ENCODE data around the gene CCL11.
"Not testable (repeated sequence)": the region's sequence is repeated elsewhere in the genome, so short reads cannot be mapped to it uniquely, and the experiment has no call there.

The CCL11 gene

GRCh38 chr17:34321964-34322363 is 36.4 kb downstream of the CCL11 start:
- no peaks in the 10 kb centered on the region for H4K20me1 ChIP-seq (ENCODE audit: insufficient read depth, low read length)
- H3K4me3 ChIP-seq (ENCODE audit: low read length) = no peak overlapping the region
- no peaks in the 10 kb centered on the region for H3K9me3 ChIP-seq (replicated peaks; ENCODE audit: insufficient read depth, low read length)
- H3K9ac ChIP-seq (ENCODE audit: low read length) = no peak overlapping the region
- no peaks in the 10 kb centered on the region for H3K9me2 ChIP-seq (replicated peaks; ENCODE audit: insufficient read depth, low read length)
- H3K4me1 ChIP-seq (ENCODE audit: low read length) = no peaks in the 10 kb centered on the region
- no peak overlapping the region for H2AFZ ChIP-seq (ENCODE audit: low read length)
- no peak overlapping the region for H3K4me2 ChIP-seq (ENCODE audit: low read depth, low read length)
- H3F3A ChIP-seq (ENCODE audit: insufficient read depth, low read length) = no peaks in the 10 kb centered on the region
- H3K27ac ChIP-seq (ENCODE audit: low read length) = no peak overlapping the region
- H3K79me2 ChIP-seq (ENCODE audit: low read length) = no peaks in the 10 kb centered on the region
- H3K27me3 ChIP-seq (replicated peaks; ENCODE audit: insufficient read depth, low read length) = no peaks in the 10 kb centered on the region
- TF ChIP-seq EZH2 (optimal IDR thresholded peaks at IDR 0.05; ENCODE audit: low read depth, low read length) = no peak
- TF ChIP-seq EZH2phosphoT487 (IDR thresholded peaks at IDR 0.05; ENCODE audit: low read length) = no peak
- TF ChIP-seq CTCF (IDR thresholded peaks at IDR 0.05; ENCODE audit: low read length) = no peak
- no peak for DNase-seq
- H3K36me3 ChIP-seq (replicated peaks; ENCODE audit: insufficient read depth, low read length) = no peaks in the 10 kb centered on the region

- not testable (repeated sequence) for H3K9me2 ChIP-seq (replicated peaks; ENCODE audit: insufficient read depth, low read length); H3K4me2 ChIP-seq (ENCODE audit: low read depth, low read length); H3K9ac ChIP-seq (ENCODE audit: low read length); DNase-seq; H3F3A ChIP-seq (ENCODE audit: insufficient read depth, low read length); H3K27me3 ChIP-seq (replicated peaks; ENCODE audit: insufficient read depth, low read length); H3K27ac ChIP-seq (ENCODE audit: low read length); H3K9me3 ChIP-seq (replicated peaks; ENCODE audit: insufficient read depth, low read length); H3K4me3 ChIP-seq (ENCODE audit: low read length); H3K36me3 ChIP-seq (replicated peaks; ENCODE audit: insufficient read depth, low read length); H3K4me1 ChIP-seq (ENCODE audit: low read length); H3K79me2 ChIP-seq (ENCODE audit: low read length); H4K20me1 ChIP-seq (ENCODE audit: insufficient read depth, low read length); H2AFZ ChIP-seq (ENCODE audit: low read length)
Observed at GRCh38 chr17:34327580-34327979, 42.0 kb downstream of the CCL11 start.

DNA sequence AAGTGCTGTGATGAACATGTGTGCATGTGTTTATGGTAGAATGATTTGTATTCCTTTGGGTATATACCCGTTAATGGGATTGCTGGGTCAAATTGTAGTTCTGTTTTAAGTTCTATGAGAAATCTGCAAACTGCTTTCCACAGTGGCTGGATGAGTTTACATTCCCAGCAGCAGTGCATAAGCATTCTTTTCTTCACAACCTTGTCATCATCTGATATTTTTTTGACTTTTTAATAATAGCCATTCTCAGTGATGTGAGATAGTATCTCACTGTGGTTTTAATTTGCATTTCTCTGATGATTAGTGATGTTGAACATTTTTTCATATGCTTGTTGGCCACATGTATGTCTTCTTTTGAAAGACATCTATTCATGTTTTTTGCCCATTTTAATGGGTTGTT is 52.2 kb downstream of the CCL11 start:
- no peak overlapping the region for H3K4me3 ChIP-seq (ENCODE audit: low read length)
- no peak overlapping the region for H3K27ac ChIP-seq (ENCODE audit: low read length)
- H3K36me3 ChIP-seq (replicated peaks; ENCODE audit: insufficient read depth, low read length) = no peaks in the 10 kb centered on the region
- no peaks in the 10 kb centered on the region for H3K4me1 ChIP-seq (ENCODE audit: low read length)
- H3K27me3 ChIP-seq (replicated peaks; ENCODE audit: insufficient read depth, low read length) = no peaks in the 10 kb centered on the region
- no peaks in the 10 kb centered on the region for H3F3A ChIP-seq (ENCODE audit: insufficient read depth, low read length)
- TF ChIP-seq EZH2 (optimal IDR thresholded peaks at IDR 0.05; ENCODE audit: low read depth, low read length) (no peak), EZH2phosphoT487 (IDR thresholded peaks at IDR 0.05; ENCODE audit: low read length) (no peak), CTCF (IDR thresholded peaks at IDR 0.05; ENCODE audit: low read length) (no peak)
- H3K79me2 ChIP-seq (ENCODE audit: low read length) = no peaks in the 10 kb centered on the region
- no peak for DNase-seq
- H3K9me3 ChIP-seq (replicated peaks; ENCODE audit: insufficient read depth, low read length) = no peaks in the 10 kb centered on the region
- no peaks in the 10 kb centered on the region for H4K20me1 ChIP-seq (ENCODE audit: insufficient read depth, low read length)
- H3K9me2 ChIP-seq (replicated peaks; ENCODE audit: insufficient read depth, low read length) = no peaks in the 10 kb centered on the region; the same call in 1 of the 2 replicates
- no peak overlapping the region for H3K9ac ChIP-seq (ENCODE audit: low read length)
- H3K4me2 ChIP-seq (ENCODE audit: low read depth, low read length) = no peak overlapping the region
- H2AFZ ChIP-seq (ENCODE audit: low read length) = no peak overlapping the region

Data from MM.1S (cell line).